Right lobe of liver (tissue), 6 donors: ENCODE data around the gene TAX1BP3. TPM values are rescaled to one million over a fixed set of nuclear protein-coding genes. Genes with fewer than 3 reads are reported as not detected.
A peak's percentile ranks its signal among the peaks of the same experiment; 100 is the strongest.

Source experiments
- ATAC-seq, 4 donors: fragments of 200-7000 bp; cut with Tn5 transposase; one replicate each; pipeline ENCODE4 v1.9.1; 2020; ENCODE audit warnings: mild to moderate bottlenecking in 4 of 4, moderate library complexity in 4 of 4
- DNase-seq, 3 donors: peaks; one replicate each; pipeline ENCODE4 v3.0.0-alpha.2; 2020
- H3K27ac ChIP-seq, 3 donors: fragments of 200-600 bp; one replicate each; pipeline ENCODE4 v1.8.0; 2022
- H3K27me3 ChIP-seq, 2 donors: fragments of 200-600 bp; one replicate each; pipeline ENCODE4 v1.8.0; 2022
- H3K36me3 ChIP-seq, 4 donors: fragments of 200-600 bp; sonication (generic) in 1 of 4; one replicate each; pipeline versions ENCODE4 v1.5.1 to v1.8.0; 2017 to 2022; ENCODE audit warnings: control low read depth in 1 of 4
- H3K4me1 ChIP-seq, 4 donors: fragments of 200-600 bp; sonication (generic) in 1 of 4; one replicate each; pipeline versions ENCODE4 v1.5.1 to v1.8.0; 2017 to 2022; ENCODE audit warnings: control low read depth in 1 of 4
- H3K4me3 ChIP-seq, 3 donors: fragments of 200-600 bp; one replicate each; pipeline ENCODE4 v1.8.0; 2022
- H3K9me3 ChIP-seq, 4 donors: fragments of 200-600 bp; sonication (generic) in 1 of 4; one replicate each; pipeline versions ENCODE4 v1.5.1 to v1.8.0; 2017 to 2022; ENCODE audit warnings: control low read depth in 1 of 4
- CTCF ChIP-seq, 4 donors: fragments of 200-600 bp in 3 of 4; fragments of 450-650 bp in 1 of 4; IDR thresholded peaks; one replicate each; pipeline versions ENCODE4 v1.5.1 to v1.8.0; 2016 to 2022; ENCODE audit warnings: antibody characterized with exemption in 4 of 4, mild to moderate bottlenecking in 2 of 4
- POLR2A ChIP-seq: fragments of 450-650 bp; IDR thresholded peaks from one replicate; pipeline ENCODE4 v1.6.1; 2017; ENCODE audit warnings: antibody characterized with exemption, mild to moderate bottlenecking
- WGBS: methylation state at CpG from one replicate; pipeline ENCODE4 v1.1.6; 2018; ENCODE audit warnings: low coverage, low lambda C conversion rate; ENCODE audit not compliant: insufficient coverage; ENCODE audit errors: missing lambda C conversion rate; 5-methylcytosine and 5-hydroxymethylcytosine counted together
- intact Hi-C, 2 donors: fragments of 100-400 bp; cut with DNase I; formaldehyde crosslinking; loops; one replicate each; pipeline versions ENCODE4 v1.11.2 to v1.14.1; 2022
- total RNA-seq, 6 experiments: library from RNA; depleted of rRNA in 2 of 6; stranded (reverse); fragments of >200 nt in 2 of 6; fragmentation: NEBNext Ultra II Directional in 3 of 6; extraction: Animal tissue kit (Norgen Biotek cat#: 25700) in 3 of 6; gene quantifications; one replicate each; pipeline versions ENCODE4 v1.1.0 to v1.2.4, GENCODE V29; 2016 to 2023
- donor health status: DM: no; HTN: yes; CAD: no.
- donor health status: DM: no; HTN: no; CAD: no.
- donor health status: DM: no; HTN: no; CAD: no.
- donor health status: DM: no; HTN: yes; CAD: no.
- donor health status: DM: no; HTN: yes; CAD: no.

TAX1BP3 gene
- total RNA-seq, 6 experiments from 2014 or later, result 8.1 to 60.9 (median 34.7) TPM

- H3K27me3 ChIP-seq, result no peaks in the 10 kb centered on the region
- ATAC-seq (peak; percentile 77 to 90 (median 82)), DNase-seq (peak in 1 of 3 donors; percentile 76)
- no peaks in the 10 kb centered on the region for H3K9me3 ChIP-seq
- intact Hi-C loops, result no loop called here
- TF ChIP-seq CTCF (IDR thresholded peaks at IDR 0.05), result peak in 1 of 4 donors; percentile 7
- TF ChIP-seq POLR2A, result no peak
- H3K36me3 ChIP-seq, result no peaks in the 10 kb centered on the region
- WGBS, result 67% methylated on average over 2 of the region's 12 CpGs
- H3K27ac ChIP-seq, result peak overlapping the region in 2 of 3 donors; percentile 57 to 60
- H3K4me3 ChIP-seq, result peak overlapping the region in 1 of 3 donors; percentile 23
- H3K4me1 ChIP-seq, result peaks cover 0 to 13% (median 5%) of the 10 kb centered on the region in 4 donors
Measured at GRCh38 chr17:3647251-3647650, 21.1 kb downstream of the TAX1BP3 start.

DNA sequence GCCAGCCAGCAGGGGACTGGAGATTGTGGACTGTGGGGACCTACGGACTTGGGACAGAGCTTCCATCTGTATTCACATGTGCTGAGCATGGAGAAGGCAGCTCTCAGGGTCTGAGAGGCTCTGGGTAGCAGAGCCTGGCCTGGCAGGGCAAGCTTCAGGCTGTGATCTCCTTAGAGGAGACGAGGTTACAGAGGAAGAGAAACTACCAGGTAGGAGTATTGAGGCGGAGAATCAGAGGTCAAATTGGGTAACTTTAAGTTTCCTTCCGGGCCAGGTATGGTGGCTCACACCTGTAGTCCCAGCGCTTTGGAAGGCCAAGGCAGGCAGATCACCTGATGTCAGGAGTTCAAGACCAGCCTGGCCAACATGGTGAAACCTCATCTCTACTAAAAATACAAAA, 23.1 kb downstream of the TAX1BP3 start:
- Histone ChIP-seq H3K27me3 (no peaks in the 10 kb centered on the region), H3K4me1 (peaks cover 0 to 17% (median 5%) of the 10 kb centered on the region in 4 donors), H3K27ac (no peak overlapping the region), H3K36me3 (no peaks in the 10 kb centered on the region), H3K9me3 (no peaks in the 10 kb centered on the region), H3K4me3 (no peak overlapping the region)
- intact Hi-C loops, result no loop called here
- ATAC-seq (no peak), DNase-seq (no peak)
- WGBS, result 79% methylated on average over 5 of the region's 5 CpGs
- TF ChIP-seq CTCF (IDR thresholded peaks at IDR 0.05) (no peak), POLR2A (no peak)

DNA sequence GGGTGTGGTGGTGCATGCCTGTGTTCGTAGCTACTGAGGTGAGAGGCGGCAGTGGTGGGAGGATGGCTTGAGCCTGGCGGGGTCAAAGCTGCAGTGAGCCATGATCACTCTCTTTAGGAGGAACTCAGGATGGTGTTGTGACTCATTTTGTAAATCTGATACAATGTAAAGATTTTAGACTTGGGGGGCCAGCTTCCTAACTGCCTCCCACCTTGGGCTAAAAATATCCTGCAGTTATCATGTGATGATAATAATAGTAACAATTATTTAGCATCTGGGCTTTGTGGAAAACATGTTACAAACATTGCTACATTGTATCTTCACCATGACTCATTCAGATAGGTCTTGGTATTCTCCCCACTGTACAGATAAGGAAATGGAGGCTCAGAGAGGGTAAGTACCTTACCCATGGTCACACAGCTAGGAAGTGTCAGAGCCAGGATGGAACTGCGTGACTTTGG, 24.5 kb downstream of the TAX1BP3 start:
- no peak overlapping the region for H3K27ac ChIP-seq
- ATAC-seq, result no peak
- H3K4me1 ChIP-seq, result peaks cover 0 to 17% (median 5%) of the 10 kb centered on the region in 4 donors
- TF ChIP-seq CTCF (IDR thresholded peaks at IDR 0.05), result no peak
- TF ChIP-seq POLR2A, result no peak
- intact Hi-C loops, result no loop called here
- no peaks in the 10 kb centered on the region for H3K27me3 ChIP-seq
- no peaks in the 10 kb centered on the region for H3K9me3 ChIP-seq
- WGBS, result 96% methylated on average over 4 of the region's 4 CpGs
- H3K36me3 ChIP-seq, result no peaks in the 10 kb centered on the region
- H3K4me3 ChIP-seq, result no peak overlapping the region
- no peak for DNase-seq

GRCh38 chr17:3641717-3642486, 26.5 kb downstream of the TAX1BP3 start:
- H3K27me3 ChIP-seq, result no peaks in the 10 kb centered on the region
- no peaks in the 10 kb centered on the region for H3K36me3 ChIP-seq
- peaks cover 0 to 19% (median 0%) of the 10 kb centered on the region in 4 donors for H3K4me1 ChIP-seq
- ATAC-seq, result peak in 2 of 4 donors; percentile 17 to 45
- TF ChIP-seq POLR2A, result no peak
- TF ChIP-seq CTCF (IDR thresholded peaks at IDR 0.05), result no peak
- intact Hi-C loops, result no loop called here
- no peaks in the 10 kb centered on the region for H3K9me3 ChIP-seq
- H3K27ac ChIP-seq, result no peak overlapping the region
- no peak for DNase-seq
- no peak overlapping the region for H3K4me3 ChIP-seq
- 53% methylated on average over 8 of the region's 19 CpGs for WGBS
